Right lobe of liver (tissue), 4 donors: ENCODE measurements around the gene YES1.

Experiments used
- POLR2A ChIP-seq: fragments of 450-650 bp; IDR thresholded peaks from one replicate; pipeline ENCODE4 v1.6.1; 2017; ENCODE audit warnings: antibody characterized with exemption, mild to moderate bottlenecking
- TF ChIP-seq, protein P1 (sequence below), 4 donors: fragments of 200-600 bp in 3 of 4; fragments of 450-650 bp in 1 of 4; IDR thresholded peaks; one replicate each; pipeline versions ENCODE4 v1.5.1 to v1.8.0; 2016 to 2022; ENCODE audit warnings: antibody characterized with exemption in 4 of 4, mild to moderate bottlenecking in 2 of 4
- donor health status: DM: no; HTN: no; CAD: no.
- donor health status: DM: no; HTN: no; CAD: no.
- donor health status: DM: no; HTN: yes; CAD: no.

DNA sequence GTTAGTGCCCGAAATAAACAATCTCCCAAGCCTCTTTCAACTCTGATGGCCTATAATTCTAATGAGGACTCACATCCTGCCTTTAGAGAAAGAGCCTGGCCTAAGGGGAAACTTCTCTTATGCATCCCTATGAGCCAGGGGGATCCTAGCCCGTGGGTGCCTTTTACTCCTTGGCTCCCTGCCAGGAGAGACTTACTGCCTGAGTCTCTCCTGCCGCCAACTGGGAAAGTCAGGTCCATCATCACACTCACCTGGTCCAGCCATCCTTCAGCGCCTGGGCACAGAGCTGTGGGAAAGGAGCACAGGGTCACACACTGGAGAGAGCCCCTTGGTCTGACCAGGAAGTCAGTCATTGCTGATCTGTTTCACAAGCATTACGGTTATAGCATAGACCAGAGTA is 123.7 kb downstream of the YES1 start:
- TF ChIP-seq, protein P1, sequence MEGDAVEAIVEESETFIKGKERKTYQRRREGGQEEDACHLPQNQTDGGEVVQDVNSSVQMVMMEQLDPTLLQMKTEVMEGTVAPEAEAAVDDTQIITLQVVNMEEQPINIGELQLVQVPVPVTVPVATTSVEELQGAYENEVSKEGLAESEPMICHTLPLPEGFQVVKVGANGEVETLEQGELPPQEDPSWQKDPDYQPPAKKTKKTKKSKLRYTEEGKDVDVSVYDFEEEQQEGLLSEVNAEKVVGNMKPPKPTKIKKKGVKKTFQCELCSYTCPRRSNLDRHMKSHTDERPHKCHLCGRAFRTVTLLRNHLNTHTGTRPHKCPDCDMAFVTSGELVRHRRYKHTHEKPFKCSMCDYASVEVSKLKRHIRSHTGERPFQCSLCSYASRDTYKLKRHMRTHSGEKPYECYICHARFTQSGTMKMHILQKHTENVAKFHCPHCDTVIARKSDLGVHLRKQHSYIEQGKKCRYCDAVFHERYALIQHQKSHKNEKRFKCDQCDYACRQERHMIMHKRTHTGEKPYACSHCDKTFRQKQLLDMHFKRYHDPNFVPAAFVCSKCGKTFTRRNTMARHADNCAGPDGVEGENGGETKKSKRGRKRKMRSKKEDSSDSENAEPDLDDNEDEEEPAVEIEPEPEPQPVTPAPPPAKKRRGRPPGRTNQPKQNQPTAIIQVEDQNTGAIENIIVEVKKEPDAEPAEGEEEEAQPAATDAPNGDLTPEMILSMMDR (IDR thresholded peaks at IDR 0.05), result no peak
- no peak for TF ChIP-seq POLR2A
